ENCODE results near the gene KIT.

KIT gene

DNA sequence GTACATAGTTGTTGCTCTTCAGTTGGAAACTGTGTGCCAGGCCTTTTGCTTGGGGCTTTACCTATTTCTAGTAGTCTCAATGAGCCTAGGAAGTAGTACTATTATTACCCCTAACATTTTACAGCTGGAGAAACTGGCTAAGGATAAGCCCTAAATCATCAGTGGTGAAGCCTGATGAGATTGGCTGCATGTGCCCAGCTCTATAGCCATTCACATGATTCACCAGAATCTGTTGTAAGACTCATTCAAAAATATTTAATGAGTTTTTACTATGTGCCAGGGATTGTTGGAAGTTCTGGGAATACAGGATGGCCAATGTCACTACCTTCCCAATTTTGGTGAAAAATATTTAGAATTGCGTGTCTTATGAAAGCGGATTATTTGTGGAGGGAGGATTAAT is 2.8 kb downstream of the KIT start:
- no peak for DNase-seq (ENCODE audit: low read depth)
- TF ChIP-seq, protein P1, sequence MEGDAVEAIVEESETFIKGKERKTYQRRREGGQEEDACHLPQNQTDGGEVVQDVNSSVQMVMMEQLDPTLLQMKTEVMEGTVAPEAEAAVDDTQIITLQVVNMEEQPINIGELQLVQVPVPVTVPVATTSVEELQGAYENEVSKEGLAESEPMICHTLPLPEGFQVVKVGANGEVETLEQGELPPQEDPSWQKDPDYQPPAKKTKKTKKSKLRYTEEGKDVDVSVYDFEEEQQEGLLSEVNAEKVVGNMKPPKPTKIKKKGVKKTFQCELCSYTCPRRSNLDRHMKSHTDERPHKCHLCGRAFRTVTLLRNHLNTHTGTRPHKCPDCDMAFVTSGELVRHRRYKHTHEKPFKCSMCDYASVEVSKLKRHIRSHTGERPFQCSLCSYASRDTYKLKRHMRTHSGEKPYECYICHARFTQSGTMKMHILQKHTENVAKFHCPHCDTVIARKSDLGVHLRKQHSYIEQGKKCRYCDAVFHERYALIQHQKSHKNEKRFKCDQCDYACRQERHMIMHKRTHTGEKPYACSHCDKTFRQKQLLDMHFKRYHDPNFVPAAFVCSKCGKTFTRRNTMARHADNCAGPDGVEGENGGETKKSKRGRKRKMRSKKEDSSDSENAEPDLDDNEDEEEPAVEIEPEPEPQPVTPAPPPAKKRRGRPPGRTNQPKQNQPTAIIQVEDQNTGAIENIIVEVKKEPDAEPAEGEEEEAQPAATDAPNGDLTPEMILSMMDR (IDR thresholded peaks at IDR 0.05; ENCODE audit: low read length, missing control alignments): no peak
- H3K4me3 ChIP-seq (replicated peaks; ENCODE audit: low read depth, low read length): no peak overlapping the region

DNA sequence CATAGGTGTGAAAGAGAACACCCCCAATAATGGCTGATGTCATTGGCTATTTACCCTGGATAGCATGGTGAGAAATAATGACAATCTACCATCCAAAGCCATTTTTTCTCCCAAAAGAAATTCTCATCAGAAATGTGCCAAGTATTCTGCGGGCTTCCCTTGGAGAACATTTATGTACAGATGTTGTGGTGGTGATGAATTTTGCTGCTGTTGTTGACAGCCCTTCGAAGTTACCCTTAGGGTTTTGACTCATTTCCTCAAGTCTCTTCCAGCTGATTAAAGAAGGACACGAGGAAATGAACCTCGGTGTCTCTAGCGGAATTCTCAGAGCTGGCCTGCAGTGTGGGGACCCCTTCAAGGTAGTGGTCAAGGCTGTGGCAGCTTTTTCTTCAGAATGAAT is 3.4 kb downstream of the KIT start:
- TF ChIP-seq, protein P1 (IDR thresholded peaks at IDR 0.05; ENCODE audit: low read length, missing control alignments): no peak
- peak; percentile 57 for DNase-seq (ENCODE audit: low read depth)
- H3K4me3 ChIP-seq (replicated peaks; ENCODE audit: low read depth, low read length): no peak overlapping the region

DNA sequence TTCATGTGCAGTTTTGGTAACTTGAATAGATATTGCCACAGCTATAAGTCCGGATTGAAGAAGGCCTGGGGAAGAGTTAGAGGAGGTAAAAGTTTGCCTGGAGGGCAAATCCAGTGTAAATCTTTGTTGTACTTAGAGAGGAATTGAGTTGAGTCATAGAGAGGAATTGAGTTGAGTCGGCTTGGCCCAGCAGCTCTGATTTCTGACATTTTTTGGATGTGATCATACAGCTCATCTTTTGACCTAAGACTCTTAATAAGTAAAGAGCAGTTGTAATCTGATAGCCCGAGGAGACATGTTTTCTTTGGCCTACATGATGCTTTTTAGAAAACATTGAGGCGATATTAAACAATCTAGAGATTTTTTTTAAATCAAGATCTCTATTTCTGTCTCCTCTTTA is 3.9 kb downstream of the KIT start:
- no peak overlapping the region for H3K4me3 ChIP-seq (replicated peaks; ENCODE audit: low read depth, low read length)
- peak; percentile 55 for DNase-seq (ENCODE audit: low read depth)

DNA sequence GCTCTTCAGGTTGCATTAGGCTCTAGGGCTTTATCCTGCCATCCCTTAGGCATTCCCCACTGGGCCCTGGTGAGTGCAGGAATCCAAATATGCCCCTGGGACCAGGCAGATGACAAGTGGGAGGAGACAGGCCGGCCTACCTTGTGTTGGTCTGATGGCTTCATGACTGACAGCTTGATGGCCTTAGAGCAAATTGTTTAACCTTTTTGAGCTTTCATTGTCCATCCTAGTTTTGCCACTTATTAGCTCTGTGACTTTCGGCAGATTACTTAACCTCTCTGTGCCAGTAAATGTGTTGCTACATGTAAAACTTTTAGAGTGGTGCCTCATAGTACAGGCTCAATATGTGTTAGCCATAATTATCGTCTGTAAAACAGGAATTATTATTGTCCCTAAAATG is 4.4 kb downstream of the KIT start:
- no peak overlapping the region for H3K4me3 ChIP-seq (replicated peaks; ENCODE audit: low read depth, low read length)
- TF ChIP-seq, protein P1 (IDR thresholded peaks at IDR 0.05; ENCODE audit: low read length, missing control alignments): no peak
- DNase-seq (ENCODE audit: low read depth): no peak

More for the DNA sequence above, 3.9 kb downstream of the KIT start:
- TF ChIP-seq, protein P1 (IDR thresholded peaks at IDR 0.05; ENCODE audit: low read length, missing control alignments): no peak

DNA sequence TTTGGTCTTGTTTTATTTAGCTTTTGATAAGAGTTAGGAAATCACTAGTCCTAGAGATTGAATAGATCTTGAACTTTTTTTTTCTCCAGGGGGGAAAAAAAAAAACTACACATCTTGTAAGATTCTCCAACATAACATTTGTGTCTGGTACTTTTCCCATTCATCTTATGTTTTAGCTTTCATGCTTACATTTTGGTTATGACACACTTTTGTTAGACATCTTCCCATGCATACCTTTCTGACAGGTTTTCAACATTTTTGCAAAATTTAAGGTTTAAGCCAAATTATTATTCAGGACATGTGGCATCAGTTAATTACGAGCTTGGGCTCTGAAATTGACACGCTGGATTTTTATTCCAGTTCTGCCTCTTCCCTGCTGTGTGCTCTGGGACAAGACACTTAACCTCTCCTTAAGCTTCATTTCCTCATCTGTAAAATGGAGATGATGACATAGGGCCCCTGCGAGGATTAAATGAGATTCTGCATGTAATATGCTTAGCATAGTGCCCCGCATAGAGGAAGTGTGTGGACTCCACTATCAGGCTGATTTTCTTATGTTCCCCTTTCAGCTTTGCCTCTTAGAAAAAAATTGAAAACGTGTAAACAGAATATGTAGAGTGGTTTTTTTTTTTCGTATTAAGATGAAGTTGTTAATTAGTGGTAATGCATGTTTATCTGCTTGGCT is 5.3 kb downstream of the KIT start:
- TF ChIP-seq, protein P1 (IDR thresholded peaks at IDR 0.05; ENCODE audit: low read length, missing control alignments): no peak
- no peak for DNase-seq (ENCODE audit: low read depth)
- H3K4me3 ChIP-seq (replicated peaks; ENCODE audit: low read depth, low read length): no peak overlapping the region

DNA sequence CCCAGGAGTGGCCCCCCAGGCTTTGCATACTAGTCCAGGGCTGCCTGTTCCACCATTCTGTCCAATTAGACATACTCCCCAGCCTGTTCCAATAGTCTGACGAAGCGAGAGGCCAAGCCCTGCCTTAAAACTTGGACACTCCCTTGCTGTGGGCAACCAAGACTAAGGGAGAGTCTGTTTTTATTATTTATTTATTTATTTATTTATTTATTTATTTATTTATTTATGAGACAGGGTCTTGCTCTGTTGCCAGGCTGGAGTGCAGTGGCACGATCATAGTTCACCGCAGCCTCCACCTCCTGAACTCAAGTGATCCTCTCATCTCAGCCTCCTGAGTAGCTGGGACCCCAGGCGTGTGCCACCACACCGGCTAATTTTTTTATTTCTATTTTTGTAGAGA is 6.6 kb downstream of the KIT start:
- no peak for DNase-seq (ENCODE audit: low read depth)
- H3K4me3 ChIP-seq (replicated peaks; ENCODE audit: low read depth, low read length): no peak overlapping the region
- TF ChIP-seq, protein P1 (IDR thresholded peaks at IDR 0.05; ENCODE audit: low read length, missing control alignments): no peak

DNA sequence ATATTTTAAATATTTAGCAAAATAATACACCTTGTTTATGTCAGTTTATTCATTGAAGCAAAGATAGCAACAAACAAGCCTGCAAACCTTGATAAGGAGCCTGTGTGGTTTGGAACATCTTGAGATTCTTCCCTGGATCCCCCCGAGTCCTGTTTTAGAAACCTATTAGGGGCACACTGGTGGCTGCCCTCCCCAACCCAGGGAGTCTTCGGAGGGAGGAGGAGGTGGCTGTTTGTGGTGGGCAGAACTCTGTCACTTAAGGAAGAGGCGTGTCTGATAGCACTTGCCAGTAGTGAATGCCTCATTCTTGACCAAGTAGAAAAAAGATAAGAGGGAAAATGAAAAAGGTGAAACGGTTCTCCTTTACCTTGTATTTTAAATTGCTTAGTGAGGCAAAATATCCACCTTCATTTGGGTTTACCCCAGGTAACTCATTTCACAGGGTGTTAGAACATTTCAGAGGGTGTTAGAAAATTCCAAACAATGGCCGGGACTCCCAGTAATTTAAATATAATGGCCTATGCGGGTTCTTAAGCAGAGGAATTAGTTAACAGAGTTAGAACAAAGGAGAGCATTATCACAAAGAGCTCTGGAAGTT is 10.4 kb downstream of the KIT start:
- H3K4me3 ChIP-seq (replicated peaks; ENCODE audit: low read depth, low read length): no peak overlapping the region
- TF ChIP-seq, protein P1 (IDR thresholded peaks at IDR 0.05; ENCODE audit: low read length, missing control alignments): no peak
- DNase-seq (ENCODE audit: low read depth): no peak

Measured in fibroblast of pulmonary artery (primary cell).